OCI-LY3 (cell line): ENCODE measurements around the gene FGF3.

Experiments used
- EZH2phosphoT487 ChIP-seq: fragments of 200-600 bp; shearing (Covaris generic); IDR thresholded peaks from 2 replicates; pipeline ENCODE4 v1.6.1; 2018; ENCODE audit warnings: antibody characterized with exemption, mixed run types, low read depth
- TF ChIP-seq, protein P1 (sequence below): fragments of 200-600, 300-600 bp; sonication (generic); IDR thresholded peaks from 2 replicates; pipeline ENCODE4 v1.5.1; 2014; ENCODE audit warnings: antibody characterized with exemption, low read length, low read depth

DNA sequence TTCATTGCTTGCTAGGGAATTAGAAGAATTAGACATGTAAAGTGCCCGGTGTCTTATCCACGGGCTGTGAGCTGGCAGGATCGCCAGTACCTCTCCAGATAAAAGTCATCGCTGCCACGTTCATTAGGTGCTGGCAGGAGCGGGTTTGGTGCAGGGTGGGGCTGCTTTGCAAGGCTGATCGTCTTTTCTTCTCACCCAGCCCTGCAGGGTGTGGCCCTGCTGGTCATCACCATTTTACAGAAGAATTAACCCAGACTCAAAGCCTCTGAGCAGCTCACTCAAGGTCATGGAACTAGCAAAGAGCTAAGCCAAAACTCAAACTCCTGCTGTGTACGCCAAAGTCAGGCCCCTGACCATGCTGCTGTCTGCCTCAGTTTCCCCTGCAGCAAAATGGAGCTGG, 38.0 kb downstream of the FGF3 start:
- TF ChIP-seq, protein P1, sequence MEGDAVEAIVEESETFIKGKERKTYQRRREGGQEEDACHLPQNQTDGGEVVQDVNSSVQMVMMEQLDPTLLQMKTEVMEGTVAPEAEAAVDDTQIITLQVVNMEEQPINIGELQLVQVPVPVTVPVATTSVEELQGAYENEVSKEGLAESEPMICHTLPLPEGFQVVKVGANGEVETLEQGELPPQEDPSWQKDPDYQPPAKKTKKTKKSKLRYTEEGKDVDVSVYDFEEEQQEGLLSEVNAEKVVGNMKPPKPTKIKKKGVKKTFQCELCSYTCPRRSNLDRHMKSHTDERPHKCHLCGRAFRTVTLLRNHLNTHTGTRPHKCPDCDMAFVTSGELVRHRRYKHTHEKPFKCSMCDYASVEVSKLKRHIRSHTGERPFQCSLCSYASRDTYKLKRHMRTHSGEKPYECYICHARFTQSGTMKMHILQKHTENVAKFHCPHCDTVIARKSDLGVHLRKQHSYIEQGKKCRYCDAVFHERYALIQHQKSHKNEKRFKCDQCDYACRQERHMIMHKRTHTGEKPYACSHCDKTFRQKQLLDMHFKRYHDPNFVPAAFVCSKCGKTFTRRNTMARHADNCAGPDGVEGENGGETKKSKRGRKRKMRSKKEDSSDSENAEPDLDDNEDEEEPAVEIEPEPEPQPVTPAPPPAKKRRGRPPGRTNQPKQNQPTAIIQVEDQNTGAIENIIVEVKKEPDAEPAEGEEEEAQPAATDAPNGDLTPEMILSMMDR = no peak
- no peak for TF ChIP-seq EZH2phosphoT487
